GM13976 (cell line): ENCODE data around the gene LRR1.

ENCODE experiments used
- DNase-seq: peaks from one replicate; pipeline ENCODE4 v3.0.0; 2012; ENCODE audit warnings: low spot score
- CTCF ChIP-seq: IDR thresholded peaks from 2 replicates; pipeline ENCODE4 v1.5.1; 2012; ENCODE audit warnings: borderline replicate concordance, mild to moderate bottlenecking; ENCODE audit not compliant: insufficient read depth; ENCODE audit errors: extremely low read depth, missing control alignments, control extremely low read depth
- in situ Hi-C: fragments of 300-500 bp; cut with MboI; formaldehyde crosslinking; loops from one replicate; pipeline ENCODE4 v1.12.0; 2022; ENCODE audit warnings: low sequenced_read_pairs, mixed read lengths, inconsistent platforms; ENCODE audit not compliant: unreplicated experiment

Gene LRR1

GRCh38 chr14:49553892-49554291 is 44.8 kb upstream of the LRR1 start:
- in situ Hi-C loops, result no loop called here
- no peak for TF ChIP-seq CTCF
- no peak for DNase-seq

- in situ Hi-C loops, result no loop called here
- no peak for TF ChIP-seq CTCF
- no peak for DNase-seq
Observed at GRCh38 chr14:49559979-49560768, 38.6 kb upstream of the LRR1 start.

GRCh38 chr14:49566714-49567113 is 32.0 kb upstream of the LRR1 start:
- no peak for DNase-seq
- no peak for TF ChIP-seq CTCF
- in situ Hi-C loops, result no loop called here

GRCh38 chr14:49569281-49569680 is 29.5 kb upstream of the LRR1 start:
- no peak for TF ChIP-seq CTCF
- in situ Hi-C loops, result no loop called here

GRCh38 chr14:49574038-49574437 is 24.7 kb upstream of the LRR1 start:
- no peak for DNase-seq
- in situ Hi-C loops, result no loop called here
- no peak for TF ChIP-seq CTCF

More at GRCh38 chr14:49569281-49569680, 29.5 kb upstream of the LRR1 start:
- DNase-seq, result no peak

GRCh38 chr14:49578141-49578540 is 20.6 kb upstream of the LRR1 start:
- in situ Hi-C loops, result no loop called here
- no peak for DNase-seq
- no peak for TF ChIP-seq CTCF
